Measurements from ENCODE around the gene SPOCD1. TPM values are rescaled to one million over a fixed set of nuclear protein-coding genes. Genes with fewer than 3 reads are reported as not detected.

Gene SPOCD1
- total and polyA plus RNA-seq, 11 donors = 0.19 to 2.9 (median 0.41) TPM; not detected in 5

GRCh38 chr1:31745946-31746670 is 69.7 kb downstream of the SPOCD1 start:
- intact Hi-C loops (cut with DNase I) = loop anchor here in 7 of 10 donors (1.0 to 10.0 kb wide), 7 partner anchors 31 to 84 kb away; no protein-coding TSS in a partner anchor
- no peaks in the 10 kb centered on the region for H3K27me3 ChIP-seq
- peak in 1 of 12 donors; percentile 23 for TF ChIP-seq CTCF (IDR thresholded peaks at IDR 0.05)
- TF ChIP-seq POLR2A (IDR thresholded peaks at IDR 0.05) = no peak
- H3K4me3 ChIP-seq = no peak overlapping the region
- no peaks in the 10 kb centered on the region for H3K9me3 ChIP-seq
- 53 to 61% (median 57%) methylated on average over 15 of the region's 15 CpGs for WGBS, 4 donors
- no peaks in the 10 kb centered on the region for H3K36me3 ChIP-seq
- H3K4me1 ChIP-seq = peaks cover 0 to 47% (median 15%) of the 10 kb centered on the region in 12 donors
- DNase-seq (no peak), ATAC-seq (no peak)
- H3K27ac ChIP-seq = no peak overlapping the region

GRCh38 chr1:31745096-31745945 is 70.5 kb downstream of the SPOCD1 start:
- ATAC-seq = peak in 3 of 4 donors; percentile 66 to 81 (median 75)
- peak; percentile 50 to 80 (median 69) for DNase-seq
- no peaks in the 10 kb centered on the region for H3K36me3 ChIP-seq
- WGBS, 4 donors = 28 to 49% (median 41%) methylated on average over 3 to 4 of the region's 4 CpGs
- no peak overlapping the region for H3K27ac ChIP-seq
- H3K9me3 ChIP-seq = no peaks in the 10 kb centered on the region
- no peaks in the 10 kb centered on the region for H3K27me3 ChIP-seq
- intact Hi-C loops (cut with DNase I) = loop anchor here in 6 of 10 donors (2.0 to 10.0 kb wide), 6 partner anchors 31 to 83 kb away; no protein-coding TSS in a partner anchor
- H3K4me1 ChIP-seq = peaks cover 0 to 39% (median 8%) of the 10 kb centered on the region in 12 donors
- no peak overlapping the region for H3K4me3 ChIP-seq
- TF ChIP-seq POLR2A (IDR thresholded peaks at IDR 0.05) (no peak), CTCF (IDR thresholded peaks at IDR 0.05) (peak; percentile 59 to 84 (median 69))

GRCh38 chr1:31744165-31744888 is 71.5 kb downstream of the SPOCD1 start:
- no peak overlapping the region for H3K27ac ChIP-seq
- TF ChIP-seq POLR2A (IDR thresholded peaks at IDR 0.05) = no peak
- no peak for TF ChIP-seq CTCF (IDR thresholded peaks at IDR 0.05)
- intact Hi-C loops (cut with DNase I) = loop anchor here in 3 of 10 donors (2.0 to 10.0 kb wide), 3 partner anchors 30 to 80 kb away; no protein-coding TSS in a partner anchor
- H3K36me3 ChIP-seq = no peaks in the 10 kb centered on the region
- H3K4me1 ChIP-seq = peaks cover 0 to 34% (median 5%) of the 10 kb centered on the region in 12 donors
- H3K4me3 ChIP-seq = no peak overlapping the region
- DNase-seq (no peak), ATAC-seq (no peak)
- 89 to 93% (median 92%) methylated on average over 19 to 28 of the region's 28 CpGs for WGBS, 4 donors
- H3K9me3 ChIP-seq = no peaks in the 10 kb centered on the region
- no peaks in the 10 kb centered on the region for H3K27me3 ChIP-seq

Data from heart left ventricle (tissue), 16 donors.